Lung (tissue), 12 donors: Measurements from ENCODE around the gene PEX10. TPM values are rescaled to one million over a fixed set of nuclear protein-coding genes. Genes with fewer than 3 reads are reported as not detected.

Experiments used
- ATAC-seq: fragments of 200-7000 bp; cut with Tn5 transposase; one replicate; pipeline ENCODE4 v1.9.1; 2020; ENCODE audit warnings: moderate number of reproducible peaks; ENCODE audit not compliant: insufficient read depth, low FRiP score
- DNase-seq, 3 donors: peaks; one replicate each; pipeline ENCODE4 v3.0.0-alpha.2; 2013 to 2017
- H3K27ac ChIP-seq, 2 donors: one replicate each; pipeline ENCODE4 v1.5.1; 2013; ENCODE audit warnings: mild to moderate bottlenecking in 2 of 2, moderate library complexity in 2 of 2, control low read depth in 1 of 2, inconsistent platforms in 1 of 2, low read depth in 1 of 2, low read length in 1 of 2
- H3K27me3 ChIP-seq, 3 donors: one replicate each; pipeline ENCODE4 v1.5.1; 2013; ENCODE audit warnings: low read length in 2 of 3; ENCODE audit not compliant: control insufficient read depth in 3 of 3, insufficient read depth in 3 of 3
- H3K36me3 ChIP-seq, 4 donors: one replicate each; pipeline ENCODE4 v1.5.1; 2013; ENCODE audit warnings: low read length in 4 of 4, mild to moderate bottlenecking in 1 of 4, moderate library complexity in 1 of 4; ENCODE audit not compliant: control insufficient read depth in 4 of 4, insufficient read depth in 4 of 4
- H3K4me1 ChIP-seq, 5 donors: one replicate each; pipeline ENCODE4 v1.5.1; 2013; ENCODE audit warnings: low read length in 5 of 5, mild to moderate bottlenecking in 2 of 5, moderate library complexity in 1 of 5; ENCODE audit not compliant: control insufficient read depth in 5 of 5, insufficient read depth in 5 of 5
- H3K4me3 ChIP-seq: one replicate; pipeline ENCODE4 v1.5.1; 2013; ENCODE audit warnings: mild to moderate bottlenecking, control low read depth, moderate library complexity
- H3K9ac ChIP-seq, 2 donors: one replicate each; pipeline ENCODE4 v1.5.1; 2013; ENCODE audit warnings: low read length in 2 of 2, control low read depth in 1 of 2; ENCODE audit not compliant: insufficient read depth in 1 of 2
- H3K9me3 ChIP-seq, 4 donors: one replicate each; pipeline ENCODE4 v1.5.1; 2013; ENCODE audit warnings: low read length in 3 of 4, mild to moderate bottlenecking in 1 of 4, moderate library complexity in 1 of 4; ENCODE audit not compliant: control insufficient read depth in 4 of 4, insufficient read depth in 3 of 4
- CTCF ChIP-seq: IDR thresholded peaks from 2 replicates; pipeline ENCODE4 v1.5.1; 2012; ENCODE audit warnings: mild to moderate bottlenecking; ENCODE audit errors: control extremely low read depth, extremely low read depth
- WGBS, 2 donors: extraction: QIAGEN DNeasy Blood & Tissue Kit; methylation state at CpG; one replicate each; pipeline ENCODE4 v1.1.7; 2013; 5-methylcytosine and 5-hydroxymethylcytosine counted together
- polyA plus RNA-seq, 2 donors: library from polyadenylated mRNA; stranded (reverse); fragments of 200-250 nt; gene quantifications; one replicate each; pipeline ENCODE4 v1.2.1, GENCODE V29; 2013
- total RNA-seq, 2 donors: library from RNA; depleted of rRNA in 1 of 2; stranded (reverse); fragments of >200 nt in 1 of 2; gene quantifications; one replicate each; pipeline ENCODE4 v1.2.1, GENCODE V29; 2014 to 2021
- donor health status: control.
- donor health status: control.
- donor health status: Bipolar disorder and iron deficiency.
- donor health status: healthy.
- donor health status: DM: yes; HTN: yes; CAD: no.

PEX10 gene
- total and polyA plus RNA-seq, 4 donors = 15.7 to 25.4 (median 20.5) TPM

GRCh38 chr1:2384130-2384860 is 28.1 kb downstream of the PEX10 start:
- WGBS, 2 donors = 90 to 94% methylated on average over 21 of the region's 21 CpGs
- peaks cover 0 to 2% (median 1%) of the 10 kb centered on the region in 4 donors for H3K36me3 ChIP-seq
- H3K27me3 ChIP-seq = no peaks in the 10 kb centered on the region
- no peaks in the 10 kb centered on the region for H3K9me3 ChIP-seq
- H3K27ac ChIP-seq = no peak overlapping the region
- ATAC-seq = no peak
- TF ChIP-seq CTCF = no peak
- no peak overlapping the region for H3K4me3 ChIP-seq
- DNase-seq = no peak
- H3K4me1 ChIP-seq = peaks cover 0 to 10% (median 0%) of the 10 kb centered on the region in 5 donors
- no peak overlapping the region for H3K9ac ChIP-seq

GRCh38 chr1:2383576-2383975 is 28.8 kb downstream of the PEX10 start:
- no peak for ATAC-seq
- Histone ChIP-seq H3K9me3 (no peaks in the 10 kb centered on the region), H3K9ac (no peak overlapping the region), H3K36me3 (peaks cover 0 to 2% (median 1%) of the 10 kb centered on the region in 4 donors), H3K27me3 (no peaks in the 10 kb centered on the region), H3K4me3 (no peak overlapping the region), H3K4me1 (peaks cover 0 to 10% (median 0%) of the 10 kb centered on the region in 5 donors), H3K27ac (no peak overlapping the region)
- WGBS, 2 donors = 90 to 94% methylated on average over 14 of the region's 14 CpGs
- TF ChIP-seq CTCF = no peak
- no peak for DNase-seq

- ATAC-seq (no peak), DNase-seq (no peak)
- WGBS, 2 donors = 53 to 59% methylated on average over 13 of the region's 13 CpGs
- Histone ChIP-seq H3K4me1 (peaks cover 0 to 10% (median 0%) of the 10 kb centered on the region in 5 donors), H3K9me3 (no peaks in the 10 kb centered on the region), H3K27me3 (no peaks in the 10 kb centered on the region), H3K36me3 (peaks cover 0 to 2% (median 0%) of the 10 kb centered on the region in 4 donors), H3K27ac (no peak overlapping the region), H3K4me3 (no peak overlapping the region), H3K9ac (no peak overlapping the region)
- no peak for TF ChIP-seq CTCF
Observed at GRCh38 chr1:2382621-2383361, 29.6 kb downstream of the PEX10 start.
